HL-60 (cell line): ENCODE data around the gene R3HCC1L.
"Not testable (repeated sequence)": the region's sequence is repeated elsewhere in the genome, so short reads cannot be mapped to it uniquely, and the experiment has no call there.

ENCODE experiments used
- DNase-seq, 2 experiments: peaks; one replicate each; pipeline ENCODE4 v3.0.0-alpha.2; 2010 to 2020; ENCODE audit warnings: low read depth in 1 of 2, low spot score in 1 of 2
- H3K27ac ChIP-seq: fragments of 250-450 bp; sonication (Bioruptor Pico); replicated peaks from 2 replicates; pipeline ENCODE4 v1.5.1; 2020; ENCODE audit warnings: mild to moderate bottlenecking, moderate library complexity
- H3K27me3 ChIP-seq: fragments of 250-450 bp; sonication (Bioruptor Pico); 2 replicates; pipeline ENCODE4 v1.5.1; 2021; ENCODE audit warnings: mild to moderate bottlenecking, moderate library complexity; ENCODE audit not compliant: insufficient read depth, poor library complexity, severe bottlenecking
- H3K4me3 ChIP-seq: replicated peaks from 2 replicates; pipeline ENCODE4 v1.5.1; 2011; ENCODE audit warnings: mild to moderate bottlenecking, control low read depth, low read length; ENCODE audit not compliant: insufficient read depth
- GABPA ChIP-seq: IDR thresholded peaks from 2 replicates; pipeline ENCODE4 v1.6.1; 2012; ENCODE audit warnings: low read depth
- POLR2AphosphoS5 ChIP-seq: IDR thresholded peaks from 2 replicates; pipeline ENCODE4 v1.6.1; 2012; ENCODE audit warnings: low read depth
- REST ChIP-seq: IDR thresholded peaks from 2 replicates; pipeline ENCODE4 v1.6.1; 2012; ENCODE audit warnings: low read depth; ENCODE audit not compliant: insufficient replicate concordance
- SPI1 ChIP-seq: IDR thresholded peaks from 2 replicates; pipeline ENCODE4 v1.6.1; 2012; ENCODE audit warnings: low read depth, mild to moderate bottlenecking, borderline replicate concordance
- TF ChIP-seq, protein P1 (sequence below): IDR thresholded peaks from one replicate; pipeline ENCODE4 v1.5.1; 2011; ENCODE audit warnings: low read length, control low read depth, inconsistent platforms; ENCODE audit not compliant: insufficient read depth

R3HCC1L gene

GRCh38 chr10:98135222-98135899, 904 bp downstream of the R3HCC1L start:
- no peak for DNase-seq
- no peak for TF ChIP-seq SPI1
- no peak for TF ChIP-seq GABPA
- TF ChIP-seq, protein P1, sequence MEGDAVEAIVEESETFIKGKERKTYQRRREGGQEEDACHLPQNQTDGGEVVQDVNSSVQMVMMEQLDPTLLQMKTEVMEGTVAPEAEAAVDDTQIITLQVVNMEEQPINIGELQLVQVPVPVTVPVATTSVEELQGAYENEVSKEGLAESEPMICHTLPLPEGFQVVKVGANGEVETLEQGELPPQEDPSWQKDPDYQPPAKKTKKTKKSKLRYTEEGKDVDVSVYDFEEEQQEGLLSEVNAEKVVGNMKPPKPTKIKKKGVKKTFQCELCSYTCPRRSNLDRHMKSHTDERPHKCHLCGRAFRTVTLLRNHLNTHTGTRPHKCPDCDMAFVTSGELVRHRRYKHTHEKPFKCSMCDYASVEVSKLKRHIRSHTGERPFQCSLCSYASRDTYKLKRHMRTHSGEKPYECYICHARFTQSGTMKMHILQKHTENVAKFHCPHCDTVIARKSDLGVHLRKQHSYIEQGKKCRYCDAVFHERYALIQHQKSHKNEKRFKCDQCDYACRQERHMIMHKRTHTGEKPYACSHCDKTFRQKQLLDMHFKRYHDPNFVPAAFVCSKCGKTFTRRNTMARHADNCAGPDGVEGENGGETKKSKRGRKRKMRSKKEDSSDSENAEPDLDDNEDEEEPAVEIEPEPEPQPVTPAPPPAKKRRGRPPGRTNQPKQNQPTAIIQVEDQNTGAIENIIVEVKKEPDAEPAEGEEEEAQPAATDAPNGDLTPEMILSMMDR: no peak
- no peak for TF ChIP-seq REST
- TF ChIP-seq POLR2AphosphoS5: no peak
- Histone ChIP-seq H3K4me3 (peak overlapping the region; percentile 60), H3K27ac (peak overlapping the region; percentile 87), H3K27me3 (no peaks in the 10 kb centered on the region)

DNA sequence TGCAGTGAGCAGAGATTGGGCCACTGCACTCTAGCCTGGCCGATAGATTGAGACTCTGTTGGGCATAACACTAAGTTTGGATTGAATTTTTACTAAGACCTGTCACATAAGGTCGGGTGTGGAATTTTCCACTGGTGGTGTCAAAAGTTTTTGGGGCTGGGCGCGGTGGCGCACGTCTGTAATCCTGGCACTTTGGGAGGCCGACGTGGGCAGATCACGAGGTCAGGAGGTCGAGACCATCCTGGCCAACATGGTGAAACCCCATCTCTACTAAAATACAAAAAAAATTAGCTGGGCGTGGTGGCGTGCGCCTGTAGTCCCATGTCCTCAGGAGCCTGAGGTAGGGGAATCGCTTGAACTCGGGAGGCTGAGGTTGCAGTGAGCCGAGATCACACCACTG, 2.3 kb downstream of the R3HCC1L start:
- DNase-seq, H3K27ac ChIP-seq, H3K4me3 ChIP-seq, H3K27me3 ChIP-seq: not testable (repeated sequence)

DNA sequence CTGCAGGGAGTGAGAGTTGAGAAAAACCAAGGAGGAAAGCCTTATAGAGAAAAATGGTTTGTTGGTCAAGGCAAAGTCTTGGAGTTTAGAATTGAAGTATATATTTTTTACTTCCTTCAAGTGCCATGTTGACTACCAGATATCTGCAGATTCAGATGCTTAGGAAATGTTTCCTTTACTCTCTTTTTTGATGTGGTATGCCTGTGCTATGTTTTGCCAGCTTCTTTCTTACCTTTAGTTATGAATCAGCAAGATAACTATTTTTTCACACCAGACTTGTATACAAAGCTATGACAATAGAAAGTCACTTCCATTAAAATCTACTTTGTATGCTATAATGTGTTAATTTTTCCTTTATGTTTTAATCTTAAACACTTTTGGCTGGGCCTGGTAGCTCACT, 3.6 kb downstream of the R3HCC1L start:
- TF ChIP-seq GABPA (no peak), SPI1 (no peak), REST (no peak), POLR2AphosphoS5 (no peak)
- TF ChIP-seq, protein P1: no peak
- Histone ChIP-seq H3K27me3 (no peaks in the 10 kb centered on the region), H3K4me3 (no peak overlapping the region), H3K27ac (no peak overlapping the region)
- DNase-seq: no peak

DNA sequence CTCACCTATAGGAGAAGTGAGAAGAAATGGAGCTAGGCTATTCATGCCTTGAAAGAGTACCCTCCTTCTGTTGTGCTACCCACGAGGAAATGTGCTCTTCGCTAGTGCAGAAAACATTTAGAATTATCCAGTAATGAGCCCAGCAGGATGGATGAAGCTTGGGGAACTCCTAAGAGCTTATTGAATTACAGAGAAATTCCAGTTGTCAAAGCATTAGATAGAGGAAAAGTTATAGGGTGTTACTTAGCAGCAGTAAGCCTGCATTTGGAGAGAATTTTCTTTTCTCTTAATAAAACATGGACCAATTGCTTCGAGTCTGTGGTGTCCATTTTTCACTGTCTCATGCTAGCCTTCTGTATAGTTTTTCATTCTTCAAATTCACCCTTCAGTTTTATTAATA, 5.0 kb downstream of the R3HCC1L start:
- H3K27ac ChIP-seq: no peak overlapping the region
- H3K27me3 ChIP-seq: no peaks in the 10 kb centered on the region
- TF ChIP-seq, protein P1: no peak
- TF ChIP-seq GABPA (no peak), REST (no peak), SPI1 (no peak), POLR2AphosphoS5 (no peak)
- no peak overlapping the region for H3K4me3 ChIP-seq
- no peak for DNase-seq
